SU-DHL-6 (cell line): Measurements from ENCODE around the gene HSPA2.

ENCODE experiments used
- H2AFZ ChIP-seq: fragments of 200-600 bp; sonication (generic); 2 replicates; pipeline ENCODE4 v1.6.1; 2014; ENCODE audit warnings: low read depth, mild to moderate bottlenecking, moderate library complexity, mixed read lengths, antibody characterized with exemption, low read length; ENCODE audit not compliant: severe bottlenecking
- H3F3A ChIP-seq: fragments of 200-600 bp; shearing (Covaris generic); 2 replicates; pipeline ENCODE4 v1.6.0; 2016; ENCODE audit warnings: antibody characterized with exemption, mild to moderate bottlenecking; ENCODE audit not compliant: insufficient read depth
- H3K27ac ChIP-seq: fragments of 200-600 bp; sonication (generic); 2 replicates; pipeline ENCODE4 v1.5.1; 2016; ENCODE audit warnings: low read depth, mild to moderate bottlenecking, low read length, moderate library complexity, mixed read lengths
- H3K27me3 ChIP-seq: fragments of 200-600 bp; sonication (generic), shearing (Covaris generic); 2 replicates; pipeline ENCODE4 v1.6.0; 2014; ENCODE audit warnings: mild to moderate bottlenecking, low read length
- H3K36me3 ChIP-seq: fragments of 200-600 bp; sonication (generic); 2 replicates; pipeline ENCODE4 v1.6.1; 2014; ENCODE audit warnings: mild to moderate bottlenecking, low read length, mixed read lengths
- H3K4me2 ChIP-seq: fragments of 300-600, 200-600 bp; shearing (Covaris generic), sonication (generic); 2 replicates; pipeline ENCODE4 v1.6.0; 2014; ENCODE audit warnings: low read length, low read depth, mild to moderate bottlenecking; ENCODE audit not compliant: poor library complexity, severe bottlenecking
- H3K4me3 ChIP-seq: fragments of 200-600 bp; sonication (generic); 2 replicates; pipeline ENCODE4 v1.5.1; 2014; ENCODE audit warnings: antibody characterized with exemption, low read length, mild to moderate bottlenecking, mixed read lengths; ENCODE audit not compliant: insufficient read depth, poor library complexity, severe bottlenecking
- H3K79me2 ChIP-seq: fragments of 200-600 bp; sonication (generic); 2 replicates; pipeline ENCODE4 v1.6.1; 2014; ENCODE audit warnings: mild to moderate bottlenecking, low read length, moderate library complexity; ENCODE audit not compliant: insufficient read depth
- H3K9ac ChIP-seq: fragments of 200-600 bp; sonication (generic); 2 replicates; pipeline ENCODE4 v1.7.0; 2014; ENCODE audit warnings: mild to moderate bottlenecking, low read length
- H3K9me2 ChIP-seq: fragments of 200-600 bp; sonication (generic); replicated peaks from 2 replicates; pipeline ENCODE4 v1.6.1; 2014; ENCODE audit warnings: low read length; ENCODE audit not compliant: insufficient read depth
- H3K9me3 ChIP-seq: fragments of 200-600 bp; sonication (generic); 2 replicates; pipeline ENCODE4 v1.6.1; 2014; ENCODE audit warnings: low read length, mixed read lengths; ENCODE audit not compliant: insufficient read depth
- H4K20me1 ChIP-seq: fragments of 200-600 bp; sonication (generic); 2 replicates; pipeline ENCODE4 v1.6.1; 2014; ENCODE audit warnings: low read depth, mild to moderate bottlenecking, antibody characterized with exemption, low read length, moderate library complexity, mixed read lengths
- CTCF ChIP-seq: fragments of 200-600 bp; sonication (generic); IDR thresholded peaks from one replicate; pipeline ENCODE4 v1.5.1; 2017; ENCODE audit warnings: antibody characterized with exemption, mild to moderate bottlenecking, low read length, moderate library complexity; ENCODE audit not compliant: insufficient read depth, poor library complexity, severe bottlenecking
- EZH2phosphoT487 ChIP-seq: fragments of 200-600 bp; sonication (generic), shearing (Covaris generic); conservative IDR thresholded peaks from 2 replicates; pipeline ENCODE4 v1.6.1; 2018; ENCODE audit warnings: mild to moderate bottlenecking, antibody characterized with exemption, low read length, moderate library complexity, mixed read lengths

HSPA2 gene

GRCh38 chr14:64562436-64562835, 21.9 kb downstream of the HSPA2 start:
- no peak for TF ChIP-seq CTCF
- TF ChIP-seq EZH2phosphoT487, result no peak
- no peaks in the 10 kb centered on the region for H3K9me3 ChIP-seq
- no peak overlapping the region for H3K9ac ChIP-seq
- H3K27me3 ChIP-seq, result no peaks in the 10 kb centered on the region
- H3K9me2 ChIP-seq, result no peaks in the 10 kb centered on the region
- no peaks in the 10 kb centered on the region for H3K36me3 ChIP-seq
- no peak overlapping the region for H3K27ac ChIP-seq
- no peaks in the 10 kb centered on the region for H3F3A ChIP-seq
- H4K20me1 ChIP-seq, result no peaks in the 10 kb centered on the region
- H2AFZ ChIP-seq, result no peak overlapping the region
- no peaks in the 10 kb centered on the region for H3K79me2 ChIP-seq
- H3K4me2 ChIP-seq, result no peak overlapping the region
- no peak overlapping the region for H3K4me3 ChIP-seq

DNA sequence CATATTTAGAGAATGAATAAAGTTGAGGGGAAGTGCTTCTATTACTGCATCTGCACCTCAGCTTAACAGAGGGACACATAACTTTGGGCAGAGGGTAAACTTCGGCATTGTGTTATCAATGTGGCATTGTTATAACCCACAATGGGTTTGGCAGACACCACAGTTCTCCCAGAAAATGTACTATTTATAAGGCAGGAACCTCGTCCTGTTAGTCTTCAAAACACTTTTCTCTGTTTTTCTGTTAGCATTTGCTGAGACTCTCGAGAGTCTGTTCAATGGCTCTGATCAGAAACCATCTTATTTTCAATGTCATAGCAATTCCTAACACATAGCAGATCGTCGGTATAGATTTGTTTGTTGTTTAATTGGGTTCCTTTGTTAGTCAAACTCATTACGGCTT, 23.2 kb downstream of the HSPA2 start:
- Histone ChIP-seq H3K4me2 (no peak overlapping the region), H3K36me3 (no peaks in the 10 kb centered on the region), H3K9ac (no peak overlapping the region), H3K79me2 (no peaks in the 10 kb centered on the region), H3K9me2 (no peaks in the 10 kb centered on the region), H3F3A (no peaks in the 10 kb centered on the region), H3K4me3 (no peak overlapping the region), H3K27ac (no peak overlapping the region), H4K20me1 (no peaks in the 10 kb centered on the region), H2AFZ (no peak overlapping the region), H3K9me3 (no peaks in the 10 kb centered on the region), H3K27me3 (no peaks in the 10 kb centered on the region)
- no peak for TF ChIP-seq CTCF
- TF ChIP-seq EZH2phosphoT487, result no peak

GRCh38 chr14:64566651-64567122, 26.1 kb downstream of the HSPA2 start:
- TF ChIP-seq EZH2phosphoT487, result no peak
- no peak for TF ChIP-seq CTCF
- Histone ChIP-seq H4K20me1 (no peaks in the 10 kb centered on the region), H3K27me3 (no peaks in the 10 kb centered on the region), H3K9ac (no peak overlapping the region), H3F3A (no peaks in the 10 kb centered on the region), H3K79me2 (no peaks in the 10 kb centered on the region), H3K36me3 (no peaks in the 10 kb centered on the region), H3K4me3 (no peak overlapping the region), H3K9me2 (no peaks in the 10 kb centered on the region), H2AFZ (no peak overlapping the region), H3K27ac (no peak overlapping the region), H3K4me2 (no peak overlapping the region), H3K9me3 (no peaks in the 10 kb centered on the region)
